OCI-LY3 (cell line): ENCODE measurements around the gene ACTR1A.

ENCODE experiments used
- CTCF ChIP-seq: fragments of 200-600, 300-600 bp; sonication (generic); IDR thresholded peaks from 2 replicates; pipeline ENCODE4 v1.5.1; 2014; ENCODE audit warnings: antibody characterized with exemption, low read length, low read depth
- EZH2phosphoT487 ChIP-seq: fragments of 200-600 bp; shearing (Covaris generic); IDR thresholded peaks from 2 replicates; pipeline ENCODE4 v1.6.1; 2018; ENCODE audit warnings: antibody characterized with exemption, mixed run types, low read depth

GRCh38 chr10:102546606-102547320 is 44.3 kb upstream of the ACTR1A start:
- no peak for TF ChIP-seq CTCF
- TF ChIP-seq EZH2phosphoT487, result no peak
